Chondrocyte (in vitro differentiated cells): Measurements from ENCODE around the gene TMED1. TPM values are rescaled to one million over a fixed set of nuclear protein-coding genes. Genes with fewer than 3 reads are reported as not detected.

ENCODE experiments used
- DNase-seq: peaks from one replicate; pipeline ENCODE4 v3.0.0; 2021; ENCODE audit warnings: mixed read lengths, low spot score
- H3K27ac Mint-ChIP-seq: one replicate; pipeline ENCODE4 v1.8.0; 2021; ENCODE audit warnings: mild to moderate bottlenecking, moderate library complexity, mixed read lengths; ENCODE audit not compliant: unreplicated experiment
- H3K27me3 Mint-ChIP-seq: 2 replicates; pipeline ENCODE4 v1.8.0; 2021; ENCODE audit warnings: low read depth, mixed read lengths
- H3K36me3 Mint-ChIP-seq: 2 replicates; pipeline ENCODE4 v1.8.0; 2021; ENCODE audit warnings: low read depth, mixed read lengths
- H3K4me1 Mint-ChIP-seq: 2 replicates; pipeline ENCODE4 v1.8.0; 2021; ENCODE audit warnings: low read depth, mild to moderate bottlenecking, mixed read lengths
- H3K4me3 Mint-ChIP-seq: one replicate; pipeline ENCODE4 v1.8.0; 2021; ENCODE audit warnings: mild to moderate bottlenecking, moderate library complexity, mixed read lengths; ENCODE audit not compliant: unreplicated experiment
- H3K9me3 Mint-ChIP-seq: 2 replicates; pipeline ENCODE4 v1.8.0; 2021; ENCODE audit warnings: low read depth, mixed read lengths
- CTCF ChIP-seq: fragments of 200-600 bp; sonication (generic); IDR thresholded peaks from 2 replicates; pipeline ENCODE4 v1.5.0; 2021; ENCODE audit warnings: antibody characterized with exemption, mild to moderate bottlenecking, moderate library complexity
- total RNA-seq: library from RNA; stranded (reverse); gene quantifications from 3 replicates; pipeline ENCODE4 v1.2.1, GENCODE V29; 2021

The TMED1 gene
- total RNA-seq, 1 donor from 2014 or later = 29.1 TPM

GRCh38 chr19:10803252-10803651 is 32.8 kb downstream of the TMED1 start:
- H3K9me3 Mint-ChIP-seq = no peaks in the 10 kb centered on the region
- H3K27ac Mint-ChIP-seq = no peak overlapping the region
- H3K4me1 Mint-ChIP-seq = no peaks in the 10 kb centered on the region

GRCh38 chr19:10802479-10802878 is 33.5 kb downstream of the TMED1 start:
- TF ChIP-seq CTCF = no peak
- H3K36me3 Mint-ChIP-seq = peaks cover 13% of the 10 kb centered on the region
- H3K4me3 Mint-ChIP-seq = no peak overlapping the region
- no peaks in the 10 kb centered on the region for H3K27me3 Mint-ChIP-seq
- no peak for DNase-seq
- no peaks in the 10 kb centered on the region for H3K4me1 Mint-ChIP-seq
- no peaks in the 10 kb centered on the region for H3K9me3 Mint-ChIP-seq
- H3K27ac Mint-ChIP-seq = no peak overlapping the region

More at GRCh38 chr19:10803252-10803651, 32.8 kb downstream of the TMED1 start:
- H3K27me3 Mint-ChIP-seq = no peaks in the 10 kb centered on the region
- no peak for DNase-seq
- TF ChIP-seq CTCF = no peak
- peaks cover 12% of the 10 kb centered on the region for H3K36me3 Mint-ChIP-seq
- H3K4me3 Mint-ChIP-seq = no peak overlapping the region

GRCh38 chr19:10800488-10800887 is 35.5 kb downstream of the TMED1 start:
- Mint-ChIP-seq H3K9me3 (no peaks in the 10 kb centered on the region), H3K27ac (no peak overlapping the region), H3K4me3 (no peak overlapping the region), H3K4me1 (no peaks in the 10 kb centered on the region), H3K36me3 (peaks cover 17% of the 10 kb centered on the region), H3K27me3 (no peaks in the 10 kb centered on the region)
- no peak for TF ChIP-seq CTCF
- no peak for DNase-seq

GRCh38 chr19:10797541-10798256 is 38.3 kb downstream of the TMED1 start:
- DNase-seq = no peak
- TF ChIP-seq CTCF = no peak
- peaks cover 17% of the 10 kb centered on the region for H3K36me3 Mint-ChIP-seq
- no peaks in the 10 kb centered on the region for H3K9me3 Mint-ChIP-seq
- H3K27ac Mint-ChIP-seq = no peak overlapping the region
- no peaks in the 10 kb centered on the region for H3K27me3 Mint-ChIP-seq
- no peaks in the 10 kb centered on the region for H3K4me1 Mint-ChIP-seq
- no peak overlapping the region for H3K4me3 Mint-ChIP-seq

GRCh38 chr19:10797078-10797477 is 38.9 kb downstream of the TMED1 start:
- Mint-ChIP-seq H3K9me3 (no peaks in the 10 kb centered on the region), H3K4me1 (no peaks in the 10 kb centered on the region), H3K36me3 (peaks cover 17% of the 10 kb centered on the region), H3K27ac (no peak overlapping the region), H3K27me3 (no peaks in the 10 kb centered on the region), H3K4me3 (no peak overlapping the region)
- TF ChIP-seq CTCF = no peak
- no peak for DNase-seq
